ENCODE measurements around the gene SSBP4.

The SSBP4 gene

DNA sequence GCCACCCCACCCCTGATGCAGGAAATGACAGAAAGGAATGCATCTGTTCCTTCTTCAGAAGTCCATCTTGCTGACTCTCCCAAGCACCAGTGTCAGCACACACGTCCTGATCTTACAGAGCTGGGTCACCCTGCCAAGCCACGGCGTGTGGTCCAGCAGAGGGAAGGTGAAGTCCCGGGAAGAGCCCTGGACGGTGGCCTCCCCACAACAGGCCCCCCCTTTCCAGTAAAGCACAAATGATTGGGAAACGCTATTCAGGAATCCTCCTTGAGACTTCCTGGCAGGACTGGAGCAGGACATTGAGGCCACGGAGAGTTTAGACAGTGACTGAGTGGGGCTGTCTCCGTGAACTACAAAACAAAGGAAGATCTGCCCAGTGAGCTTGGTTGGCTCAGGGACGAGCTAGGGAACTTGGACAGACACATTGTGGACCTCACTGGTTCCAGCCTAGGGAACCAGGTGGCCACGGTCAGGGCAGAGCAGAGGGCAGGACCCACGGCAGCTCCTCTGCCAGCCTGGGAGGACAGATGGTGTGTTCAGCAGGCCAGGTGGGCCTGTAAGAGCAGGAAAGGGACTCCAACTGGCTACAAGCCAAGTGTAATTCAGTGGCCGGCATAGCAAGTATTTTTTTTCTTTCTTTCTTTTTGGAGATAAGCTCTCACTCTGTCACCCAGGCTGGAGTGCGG is 61.0 kb downstream of the SSBP4 start:
- peak overlapping the region; percentile 91 for H2AK5ac ChIP-seq (ENCODE audit: low read length)
- H2BK120ac ChIP-seq (ENCODE audit: insufficient read depth, low read length, poor library complexity) = peak overlapping the region; percentile 4
- no peak overlapping the region for H2BK5ac ChIP-seq (ENCODE audit: low read depth, low read length, poor library complexity)
- no peak overlapping the region for H3K23ac ChIP-seq (ENCODE audit: low read length)
- H4K91ac ChIP-seq (ENCODE audit: low read depth, low read length) = peak overlapping the region; percentile 50
- H3K27ac ChIP-seq (ENCODE audit: low read depth, low read length) = no peak overlapping the region
- peaks cover 7% of the 10 kb centered on the region for H3K79me2 ChIP-seq (ENCODE audit: control insufficient read depth, insufficient read depth, low read length, poor library complexity)
- H2AFZ ChIP-seq (ENCODE audit: insufficient read depth, low read length, poor library complexity) = peak overlapping the region; percentile 51
- DNase-seq = peak in 1 of 2 donors; percentile 38
- no peak overlapping the region for H4K12ac ChIP-seq (ENCODE audit: low read depth, low read length)
- peaks cover 0 to 3% of the 10 kb centered on the region in 2 experiments for H3K36me3 ChIP-seq (ENCODE audit: control insufficient read depth in 1 of 2, insufficient read depth in 2 of 2, low read length in 2 of 2)
- no peaks in the 10 kb centered on the region for H3K27me3 ChIP-seq (ENCODE audit: insufficient read depth, low read length)
- H3K4ac ChIP-seq (ENCODE audit: low read depth, low read length) = no peak overlapping the region
- no peak overlapping the region for H3K4me2 ChIP-seq (ENCODE audit: low read length)
- H3K4me3 ChIP-seq (ENCODE audit: low read depth, low read length) = no peak overlapping the region
- no CpG with 5 or more reads among the region's 13 CpGs for WGBS (ENCODE audit: extremely low coverage, insufficient coverage, insufficient read length)
- H3K4me1 ChIP-seq (ENCODE audit: control insufficient read depth in 1 of 2, insufficient read depth in 2 of 2, low read length in 2 of 2) = peaks cover 18 to 19% of the 10 kb centered on the region in 2 experiments
- H3K14ac ChIP-seq (ENCODE audit: low read length) = peak overlapping the region; percentile 11
- H4K8ac ChIP-seq (ENCODE audit: low read depth, low read length) = no peak overlapping the region
- H3K9me3 ChIP-seq (ENCODE audit: insufficient read depth, low read depth, low read length) = peaks cover 1% of the 10 kb centered on the region
- H3K18ac ChIP-seq (ENCODE audit: low read length) = peak overlapping the region; percentile 25
- no peak overlapping the region for H3K9ac ChIP-seq (ENCODE audit: low read length)
- H3K79me1 ChIP-seq (ENCODE audit: low read length) = peaks cover 6% of the 10 kb centered on the region
- peak overlapping the region; percentile 15 for H2BK12ac ChIP-seq (ENCODE audit: low read length)

GRCh38 chr19:18481505-18482222 is 62.5 kb downstream of the SSBP4 start:
- Histone ChIP-seq H4K12ac (ENCODE audit: low read depth, low read length) (no peak overlapping the region), H2AK5ac (ENCODE audit: low read length) (no peak overlapping the region), H4K8ac (ENCODE audit: low read depth, low read length) (no peak overlapping the region), H2BK120ac (ENCODE audit: insufficient read depth, low read length, poor library complexity) (no peak overlapping the region), H3K27me3 (ENCODE audit: insufficient read depth, low read length) (no peaks in the 10 kb centered on the region), H2BK5ac (ENCODE audit: low read depth, low read length, poor library complexity) (no peak overlapping the region), H3K79me1 (ENCODE audit: low read length) (peaks cover 6% of the 10 kb centered on the region), H3K36me3 (ENCODE audit: control insufficient read depth in 1 of 2, insufficient read depth in 2 of 2, low read length in 2 of 2) (peaks cover 0 to 3% of the 10 kb centered on the region in 2 experiments), H3K23ac (ENCODE audit: low read length) (no peak overlapping the region), H3K27ac (ENCODE audit: low read depth, low read length) (no peak overlapping the region), H3K79me2 (ENCODE audit: control insufficient read depth, insufficient read depth, low read length, poor library complexity) (peaks cover 9% of the 10 kb centered on the region), H3K18ac (ENCODE audit: low read length) (no peak overlapping the region), H2AFZ (ENCODE audit: insufficient read depth, low read length, poor library complexity) (no peak overlapping the region), H3K9me3 (ENCODE audit: insufficient read depth, low read depth, low read length) (peaks cover 1% of the 10 kb centered on the region), H3K9ac (ENCODE audit: low read length) (no peak overlapping the region), H3K4me2 (ENCODE audit: low read length) (no peak overlapping the region), H4K91ac (ENCODE audit: low read depth, low read length) (no peak overlapping the region), H3K4ac (ENCODE audit: low read depth, low read length) (no peak overlapping the region), H2BK12ac (ENCODE audit: low read length) (no peak overlapping the region), H3K14ac (ENCODE audit: low read length) (no peak overlapping the region), H3K4me3 (ENCODE audit: low read depth, low read length) (no peak overlapping the region), H3K4me1 (ENCODE audit: control insufficient read depth in 1 of 2, insufficient read depth in 2 of 2, low read length in 2 of 2) (peaks cover 26 to 27% of the 10 kb centered on the region in 2 experiments)
- no peak for DNase-seq
- no CpG with 5 or more reads among the region's 12 CpGs for WGBS (ENCODE audit: extremely low coverage, insufficient coverage, insufficient read length)

GRCh38 chr19:18483119-18483890 is 64.1 kb downstream of the SSBP4 start:
- no peak overlapping the region for H4K91ac ChIP-seq (ENCODE audit: low read depth, low read length)
- H3K36me3 ChIP-seq (ENCODE audit: control insufficient read depth in 1 of 2, insufficient read depth in 2 of 2, low read length in 2 of 2) = peaks cover 0 to 3% of the 10 kb centered on the region in 2 experiments
- H3K18ac ChIP-seq (ENCODE audit: low read length) = peak overlapping the region; percentile 32
- H3K4ac ChIP-seq (ENCODE audit: low read depth, low read length) = peak overlapping the region; percentile 13
- WGBS (ENCODE audit: extremely low coverage, insufficient coverage, insufficient read length) = no CpG with 5 or more reads among the region's 12 CpGs
- peaks cover 26 to 28% of the 10 kb centered on the region in 2 experiments for H3K4me1 ChIP-seq (ENCODE audit: control insufficient read depth in 1 of 2, insufficient read depth in 2 of 2, low read length in 2 of 2)
- no peaks in the 10 kb centered on the region for H3K27me3 ChIP-seq (ENCODE audit: insufficient read depth, low read length)
- DNase-seq = no peak
- H4K12ac ChIP-seq (ENCODE audit: low read depth, low read length) = no peak overlapping the region
- H2BK12ac ChIP-seq (ENCODE audit: low read length) = no peak overlapping the region
- no peak overlapping the region for H2AFZ ChIP-seq (ENCODE audit: insufficient read depth, low read length, poor library complexity)
- no peak overlapping the region for H2AK5ac ChIP-seq (ENCODE audit: low read length)
- peaks cover 6% of the 10 kb centered on the region for H3K79me1 ChIP-seq (ENCODE audit: low read length)
- H3K27ac ChIP-seq (ENCODE audit: low read depth, low read length) = no peak overlapping the region
- H3K9me3 ChIP-seq (ENCODE audit: insufficient read depth, low read depth, low read length) = peaks cover 1% of the 10 kb centered on the region
- H2BK5ac ChIP-seq (ENCODE audit: low read depth, low read length, poor library complexity) = no peak overlapping the region
- no peak overlapping the region for H3K4me3 ChIP-seq (ENCODE audit: low read depth, low read length)
- no peak overlapping the region for H3K23ac ChIP-seq (ENCODE audit: low read length)
- no peak overlapping the region for H4K8ac ChIP-seq (ENCODE audit: low read depth, low read length)
- peaks cover 8% of the 10 kb centered on the region for H3K79me2 ChIP-seq (ENCODE audit: control insufficient read depth, insufficient read depth, low read length, poor library complexity)
- H2BK120ac ChIP-seq (ENCODE audit: insufficient read depth, low read length, poor library complexity) = no peak overlapping the region
- no peak overlapping the region for H3K9ac ChIP-seq (ENCODE audit: low read length)
- no peak overlapping the region for H3K14ac ChIP-seq (ENCODE audit: low read length)
- H3K4me2 ChIP-seq (ENCODE audit: low read length) = no peak overlapping the region

Measured in trophoblast cell (in vitro differentiated cells and primary cell).